Parathyroid adenoma (tissue), 2 donors: Measurements from ENCODE around the gene MOSMO.

Source experiments
- H2AFZ ChIP-seq: fragments of 300-600 bp; sonication (generic); one replicate; pipeline ENCODE4 v1.7.0; 2017; ENCODE audit warnings: antibody characterized with exemption, mild to moderate bottlenecking
- H3K27ac ChIP-seq: fragments of 300-600 bp; sonication (generic); one replicate; pipeline ENCODE4 v1.7.0; 2017
- H3K27me3 ChIP-seq: fragments of 300-600 bp; sonication (generic); one replicate; pipeline ENCODE4 v1.7.0; 2017; ENCODE audit warnings: low read length; ENCODE audit not compliant: control insufficient read depth, insufficient read depth
- H3K36me3 ChIP-seq: fragments of 300-600 bp; sonication (generic); one replicate; pipeline ENCODE4 v1.7.0; 2017; ENCODE audit warnings: low read length; ENCODE audit not compliant: control insufficient read depth, insufficient read depth
- H3K4me1 ChIP-seq: fragments of 300-600 bp; sonication (generic); one replicate; pipeline ENCODE4 v1.7.0; 2017; ENCODE audit warnings: control low read depth
- H3K4me2 ChIP-seq: fragments of 300-600 bp; sonication (generic); one replicate; pipeline ENCODE4 v1.7.0; 2017; ENCODE audit warnings: low read length
- H3K4me3 ChIP-seq: fragments of 300-600 bp; sonication (generic); one replicate; pipeline ENCODE4 v1.7.0; 2017; ENCODE audit warnings: low read depth, low read length
- H3K79me2 ChIP-seq: fragments of 300-600 bp; sonication (generic); one replicate; pipeline ENCODE4 v1.7.0; 2017; ENCODE audit warnings: control low read depth
- H3K9ac ChIP-seq: fragments of 300-600 bp; sonication (generic); one replicate; pipeline ENCODE4 v1.7.0; 2017; ENCODE audit warnings: mild to moderate bottlenecking
- H3K9me3 ChIP-seq: fragments of 300-600 bp; sonication (generic); one replicate; pipeline ENCODE4 v1.7.0; 2017; ENCODE audit warnings: low read length; ENCODE audit not compliant: control insufficient read depth
- TF ChIP-seq, protein P1 (sequence below): fragments of 300-600 bp; sonication (generic); IDR thresholded peaks from one replicate; pipeline ENCODE4 v1.7.0; 2017; ENCODE audit warnings: antibody characterized with exemption, mild to moderate bottlenecking
- donor health status: primary hyperparathyroidism.

Gene MOSMO

DNA sequence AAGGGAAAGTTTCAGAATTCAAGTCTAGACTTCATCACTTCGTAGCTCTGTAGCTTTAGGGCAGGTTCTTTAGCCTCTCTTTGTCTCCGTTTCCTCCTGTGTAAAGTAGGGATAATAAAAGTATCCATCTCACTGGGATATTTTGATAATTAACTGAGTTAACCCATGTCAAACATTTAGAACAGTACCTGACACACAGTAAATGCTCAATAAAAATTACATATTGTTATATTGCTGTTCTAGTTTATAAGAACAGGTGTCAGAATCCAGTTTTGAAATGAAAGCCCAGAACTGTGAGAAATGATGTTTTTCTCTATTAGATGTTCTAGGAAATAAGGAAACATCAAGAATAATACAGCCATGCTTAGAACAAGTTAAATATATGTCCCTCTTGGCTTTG lies 4.3 kb downstream of the MOSMO start:
- peaks cover under 1% of the 10 kb centered on the region for H3K4me1 ChIP-seq
- H3K4me3 ChIP-seq, result no peak overlapping the region

DNA sequence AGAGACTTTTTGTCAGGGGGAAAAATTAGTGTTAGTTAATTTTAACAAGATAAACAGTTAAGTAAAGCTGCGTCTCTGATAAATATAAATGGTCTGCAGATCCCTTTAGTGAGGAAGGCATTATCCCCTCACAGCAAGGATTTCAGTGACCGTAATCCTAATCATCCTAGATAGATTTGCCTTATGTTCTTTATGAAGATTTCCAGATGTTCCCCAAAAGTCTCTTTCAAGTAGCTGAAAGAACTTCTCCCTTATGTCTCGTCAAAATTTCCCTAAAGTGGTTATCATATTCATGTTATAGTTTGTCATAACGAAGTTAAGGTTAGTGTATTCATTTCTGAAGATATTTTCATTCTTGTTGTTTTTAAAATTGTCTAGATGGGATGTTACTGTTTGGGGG lies 5.6 kb downstream of the MOSMO start:
- no peak overlapping the region for H3K4me2 ChIP-seq
- no peaks in the 10 kb centered on the region for H3K36me3 ChIP-seq
- H3K27ac ChIP-seq, result no peak overlapping the region
- TF ChIP-seq, protein P1, sequence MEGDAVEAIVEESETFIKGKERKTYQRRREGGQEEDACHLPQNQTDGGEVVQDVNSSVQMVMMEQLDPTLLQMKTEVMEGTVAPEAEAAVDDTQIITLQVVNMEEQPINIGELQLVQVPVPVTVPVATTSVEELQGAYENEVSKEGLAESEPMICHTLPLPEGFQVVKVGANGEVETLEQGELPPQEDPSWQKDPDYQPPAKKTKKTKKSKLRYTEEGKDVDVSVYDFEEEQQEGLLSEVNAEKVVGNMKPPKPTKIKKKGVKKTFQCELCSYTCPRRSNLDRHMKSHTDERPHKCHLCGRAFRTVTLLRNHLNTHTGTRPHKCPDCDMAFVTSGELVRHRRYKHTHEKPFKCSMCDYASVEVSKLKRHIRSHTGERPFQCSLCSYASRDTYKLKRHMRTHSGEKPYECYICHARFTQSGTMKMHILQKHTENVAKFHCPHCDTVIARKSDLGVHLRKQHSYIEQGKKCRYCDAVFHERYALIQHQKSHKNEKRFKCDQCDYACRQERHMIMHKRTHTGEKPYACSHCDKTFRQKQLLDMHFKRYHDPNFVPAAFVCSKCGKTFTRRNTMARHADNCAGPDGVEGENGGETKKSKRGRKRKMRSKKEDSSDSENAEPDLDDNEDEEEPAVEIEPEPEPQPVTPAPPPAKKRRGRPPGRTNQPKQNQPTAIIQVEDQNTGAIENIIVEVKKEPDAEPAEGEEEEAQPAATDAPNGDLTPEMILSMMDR, result no peak
- H3K27me3 ChIP-seq, result no peaks in the 10 kb centered on the region
- H3K4me1 ChIP-seq, result no peaks in the 10 kb centered on the region
- no peak overlapping the region for H3K4me3 ChIP-seq
- H2AFZ ChIP-seq, result no peak overlapping the region
- H3K9ac ChIP-seq, result no peak overlapping the region
- no peaks in the 10 kb centered on the region for H3K9me3 ChIP-seq
- peaks cover 12% of the 10 kb centered on the region for H3K79me2 ChIP-seq

More for the DNA sequence above, 4.3 kb downstream of the MOSMO start:
- no peak overlapping the region for H3K9ac ChIP-seq
- no peak overlapping the region for H3K27ac ChIP-seq
- H3K36me3 ChIP-seq, result no peaks in the 10 kb centered on the region
- H3K4me2 ChIP-seq, result no peak overlapping the region
- H3K79me2 ChIP-seq, result peaks cover 15% of the 10 kb centered on the region
- H2AFZ ChIP-seq, result no peak overlapping the region
- H3K9me3 ChIP-seq, result no peaks in the 10 kb centered on the region
- TF ChIP-seq, protein P1, result no peak
- no peaks in the 10 kb centered on the region for H3K27me3 ChIP-seq

DNA sequence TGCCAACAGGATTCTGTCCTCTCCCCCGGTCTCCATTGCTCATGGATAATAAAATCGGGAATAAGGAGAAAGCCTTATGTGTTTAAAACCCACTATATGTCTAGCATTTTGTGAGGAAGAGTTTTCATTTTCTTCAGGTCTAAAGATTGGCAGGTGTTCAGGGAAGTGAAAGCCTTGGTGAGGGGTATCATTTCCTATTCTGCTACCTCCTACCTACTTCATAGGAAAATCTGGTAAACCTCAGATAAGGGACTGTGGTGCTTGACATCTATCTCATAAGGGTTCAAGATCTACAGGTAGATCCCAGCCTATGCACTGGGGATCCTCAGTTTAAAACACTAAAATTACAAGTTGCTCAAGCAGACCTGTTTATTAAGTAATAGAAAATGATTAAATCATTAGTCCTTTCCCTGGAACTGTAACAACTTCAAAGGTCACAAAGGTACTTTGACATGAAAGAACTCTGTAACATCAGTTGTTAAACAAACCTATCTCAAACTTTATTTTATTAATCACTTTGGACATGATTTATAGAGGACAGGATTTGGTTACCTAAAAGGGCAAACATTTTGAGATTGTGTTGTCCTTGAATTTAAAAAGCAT lies 6.5 kb downstream of the MOSMO start:
- no peak overlapping the region for H3K4me2 ChIP-seq
- H3K4me1 ChIP-seq, result no peaks in the 10 kb centered on the region
- no peak overlapping the region for H3K27ac ChIP-seq
- H3K9me3 ChIP-seq, result no peaks in the 10 kb centered on the region
- no peaks in the 10 kb centered on the region for H3K36me3 ChIP-seq
- no peak overlapping the region for H3K9ac ChIP-seq
- H2AFZ ChIP-seq, result no peak overlapping the region
- TF ChIP-seq, protein P1, result no peak
- no peak overlapping the region for H3K4me3 ChIP-seq
- peaks cover 10% of the 10 kb centered on the region for H3K79me2 ChIP-seq
- H3K27me3 ChIP-seq, result no peaks in the 10 kb centered on the region

DNA sequence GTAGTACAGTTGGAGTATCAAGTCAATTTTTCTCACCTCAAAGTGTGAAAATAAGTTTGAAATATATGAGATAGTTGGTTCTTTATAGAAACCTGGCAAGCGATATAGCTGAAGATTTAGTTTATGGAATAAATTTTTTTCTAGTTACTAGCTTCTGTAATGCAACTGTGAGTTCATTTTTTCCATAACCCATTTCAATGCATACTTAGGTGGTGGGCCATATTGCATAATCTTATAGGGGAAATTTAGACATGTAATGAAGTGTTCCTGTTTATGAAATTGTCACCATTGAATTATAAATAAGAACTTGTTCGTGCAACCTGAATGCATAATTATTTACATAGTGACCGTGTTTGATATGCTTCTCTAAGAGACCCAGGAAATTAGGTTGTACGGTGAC lies 9.0 kb downstream of the MOSMO start:
- Histone ChIP-seq H3K4me3 (no peak overlapping the region), H2AFZ (no peak overlapping the region), H3K9me3 (no peaks in the 10 kb centered on the region), H3K27me3 (no peaks in the 10 kb centered on the region), H3K9ac (no peak overlapping the region), H3K36me3 (no peaks in the 10 kb centered on the region), H3K4me2 (no peak overlapping the region), H3K79me2 (peaks cover 6% of the 10 kb centered on the region), H3K27ac (no peak overlapping the region), H3K4me1 (no peaks in the 10 kb centered on the region)
- TF ChIP-seq, protein P1, result no peak

DNA sequence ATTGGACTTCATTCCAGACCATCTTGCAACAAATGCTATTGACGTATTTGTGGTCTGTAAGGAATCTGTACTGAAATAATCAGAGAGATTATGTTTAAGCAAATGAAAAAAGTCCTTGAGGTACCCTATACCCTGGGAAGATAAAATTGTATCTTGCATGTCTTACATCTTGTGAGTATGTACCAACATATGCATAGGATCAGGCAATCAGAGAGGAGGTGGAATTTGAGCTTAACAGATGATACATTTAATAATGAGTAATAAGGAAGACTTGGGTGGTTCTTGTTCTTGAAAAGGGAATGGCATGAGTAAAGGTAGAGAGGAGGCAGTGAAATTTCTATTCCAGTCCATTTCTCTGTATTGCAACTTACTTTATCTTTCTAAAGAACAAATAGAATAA lies 10.6 kb downstream of the MOSMO start:
- no peaks in the 10 kb centered on the region for H3K27me3 ChIP-seq
- TF ChIP-seq, protein P1, result no peak
- H3K4me3 ChIP-seq, result no peak overlapping the region
- no peak overlapping the region for H2AFZ ChIP-seq
- peaks cover 6% of the 10 kb centered on the region for H3K79me2 ChIP-seq
- no peak overlapping the region for H3K27ac ChIP-seq
- no peaks in the 10 kb centered on the region for H3K9me3 ChIP-seq
- no peaks in the 10 kb centered on the region for H3K4me1 ChIP-seq
- no peak overlapping the region for H3K4me2 ChIP-seq
- no peaks in the 10 kb centered on the region for H3K36me3 ChIP-seq
- H3K9ac ChIP-seq, result no peak overlapping the region
